SH-SY5Y (cell line): ENCODE measurements around the gene ZNF236.

Source experiments
- GATA2 ChIP-seq: IDR thresholded peaks from 2 replicates; pipeline ENCODE4 v1.6.1; 2011; ENCODE audit warnings: mild to moderate bottlenecking, low read depth, low read length
- GATA3 ChIP-seq: IDR thresholded peaks from 2 replicates; pipeline ENCODE4 v1.6.1; 2011; ENCODE audit warnings: low read depth, mild to moderate bottlenecking, low read length, moderate library complexity

GRCh38 chr18:76922107-76922506, 99.8 kb downstream of the ZNF236 start:
- 0 out of 2 replicates have a peak, but pooled peaks have one; percentile 30 for TF ChIP-seq GATA3
- TF ChIP-seq GATA2: peak; percentile 70
